ENCODE results near the gene ZKSCAN8.

ZKSCAN8 gene

DNA sequence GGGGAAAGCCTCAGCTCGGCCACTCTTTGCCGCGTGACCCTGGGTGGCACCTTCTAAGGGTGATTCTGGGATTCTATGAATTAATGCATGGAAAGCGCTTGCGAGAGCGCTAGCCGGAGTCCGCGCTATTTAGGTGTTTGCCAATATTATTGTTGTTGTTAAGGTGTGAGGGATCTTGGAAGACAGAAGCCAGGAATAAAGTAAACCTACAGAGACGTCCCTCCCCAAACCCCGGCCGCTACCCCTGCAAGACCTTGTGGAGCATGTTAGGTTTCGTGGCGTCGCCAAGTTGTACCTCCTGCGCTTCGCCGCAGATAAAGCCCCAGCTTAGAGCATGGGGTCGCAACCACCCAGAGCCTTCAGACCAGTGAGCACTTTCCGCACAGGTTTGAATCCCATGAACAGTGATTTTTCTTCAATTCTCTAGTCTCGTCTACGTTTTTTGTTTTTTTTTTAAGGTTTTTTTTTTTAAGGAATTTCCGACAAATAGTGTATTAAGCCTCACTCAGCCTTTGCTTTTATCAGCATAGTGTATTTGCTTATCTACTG is 66.5 kb downstream of the ZKSCAN8 start:
- DNase-seq: no peak

All from activated T-cell treated with anti-CD3 and anti-CD28 coated beads for 4 hours (primary cell).